ENCODE results near the gene ACSF3.
"Not testable (repeated sequence)": the region's sequence is repeated elsewhere in the genome, so short reads cannot be mapped to it uniquely, and the experiment has no call there.

ACSF3 gene

GRCh38 chr16:89073346-89074071 is 20.1 kb upstream of the ACSF3 start:
- no peak for DNase-seq (ENCODE audit: low spot score)

GRCh38 chr16:89074072-89074674 is 19.5 kb upstream of the ACSF3 start:
- DNase-seq (ENCODE audit: low spot score) = not testable (repeated sequence)

- DNase-seq (ENCODE audit: low spot score) = no peak
Measured at GRCh38 chr16:89074803-89075688, 18.6 kb upstream of the ACSF3 start.

- no peak for DNase-seq (ENCODE audit: low spot score)
Measured at GRCh38 chr16:89076159-89076558, 17.5 kb upstream of the ACSF3 start.

- DNase-seq (ENCODE audit: low spot score) = no peak
Measured at GRCh38 chr16:89077076-89077475, 16.6 kb upstream of the ACSF3 start.

- DNase-seq (ENCODE audit: low spot score) = no peak
Measured at GRCh38 chr16:89078172-89078571, 15.5 kb upstream of the ACSF3 start.

- no peak for DNase-seq (ENCODE audit: low spot score)
Measured at GRCh38 chr16:89079434-89079980, 14.1 kb upstream of the ACSF3 start.

GRCh38 chr16:89080196-89080853 is 13.3 kb upstream of the ACSF3 start:
- no peak for DNase-seq (ENCODE audit: low spot score)

- DNase-seq (ENCODE audit: low spot score) = no peak
Measured at GRCh38 chr16:89081556-89081955, 12.1 kb upstream of the ACSF3 start.

GRCh38 chr16:89084411-89084810 is 9.2 kb upstream of the ACSF3 start:
- DNase-seq (ENCODE audit: low spot score) = no peak

- DNase-seq (ENCODE audit: low spot score) = no peak
Measured at GRCh38 chr16:89084814-89085612, 8.6 kb upstream of the ACSF3 start.

- DNase-seq (ENCODE audit: low spot score) = no peak
Measured at GRCh38 chr16:89085755-89086154, 7.9 kb upstream of the ACSF3 start.

GRCh38 chr16:89087922-89088497 is 5.6 kb upstream of the ACSF3 start:
- no peak for DNase-seq (ENCODE audit: low spot score)

- DNase-seq (ENCODE audit: low spot score) = no peak
Measured at GRCh38 chr16:89089120-89089519, 4.5 kb upstream of the ACSF3 start.

GRCh38 chr16:89090182-89090630 is 3.4 kb upstream of the ACSF3 start:
- no peak for DNase-seq (ENCODE audit: low spot score)

- no peak for DNase-seq (ENCODE audit: low spot score)
Measured at GRCh38 chr16:89090669-89091426, 2.8 kb upstream of the ACSF3 start.

- DNase-seq (ENCODE audit: low spot score) = no peak
Measured at GRCh38 chr16:89092013-89092412, 1.6 kb upstream of the ACSF3 start.

- not testable (repeated sequence) for DNase-seq (ENCODE audit: low spot score)
Measured at GRCh38 chr16:89093252-89093601, 425 bp upstream of the ACSF3 start.

- no peak for DNase-seq (ENCODE audit: low spot score)
Measured at GRCh38 chr16:89094252-89094879, 714 bp downstream of the ACSF3 start.

GRCh38 chr16:89094880-89095258 is 1.2 kb downstream of the ACSF3 start:
- no peak for DNase-seq (ENCODE audit: low spot score)
